ENCODE results near the gene SCAMP4. TPM values are rescaled to one million over a fixed set of nuclear protein-coding genes. Genes with fewer than 3 reads are reported as not detected.

Gene SCAMP4
- total and polyA plus RNA-seq, 2 of the 13 experiments (the other 11 are each of a cell fraction or from before 2014, with no cell fraction given), result 10.7 to 13.7 TPM

DNA sequence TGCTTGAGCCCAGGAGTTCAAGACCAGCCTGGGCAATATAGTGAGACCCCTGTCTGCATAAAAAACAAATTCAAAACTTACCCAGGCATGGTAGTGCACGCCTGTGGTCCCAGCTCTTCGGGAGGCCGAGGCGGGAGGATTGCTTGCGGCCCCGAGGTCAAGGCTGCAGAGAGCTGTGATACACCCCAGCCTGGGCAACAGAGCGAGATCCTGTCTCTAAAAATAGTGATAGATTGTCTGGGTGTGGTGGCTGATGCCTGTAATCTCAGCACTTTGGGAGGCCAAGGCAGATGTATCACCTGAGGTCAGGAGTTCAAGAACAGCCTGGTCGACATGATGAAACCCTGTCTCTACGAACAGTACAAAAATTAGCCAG is 37.9 kb upstream of the SCAMP4 start (continued):
- TF ChIP-seq, protein P1, sequence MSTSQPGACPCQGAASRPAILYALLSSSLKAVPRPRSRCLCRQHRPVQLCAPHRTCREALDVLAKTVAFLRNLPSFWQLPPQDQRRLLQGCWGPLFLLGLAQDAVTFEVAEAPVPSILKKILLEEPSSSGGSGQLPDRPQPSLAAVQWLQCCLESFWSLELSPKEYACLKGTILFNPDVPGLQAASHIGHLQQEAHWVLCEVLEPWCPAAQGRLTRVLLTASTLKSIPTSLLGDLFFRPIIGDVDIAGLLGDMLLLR (CRISPR knock-in tag; IDR thresholded peaks at IDR 0.05), result no peak
- TF ChIP-seq, protein P2, sequence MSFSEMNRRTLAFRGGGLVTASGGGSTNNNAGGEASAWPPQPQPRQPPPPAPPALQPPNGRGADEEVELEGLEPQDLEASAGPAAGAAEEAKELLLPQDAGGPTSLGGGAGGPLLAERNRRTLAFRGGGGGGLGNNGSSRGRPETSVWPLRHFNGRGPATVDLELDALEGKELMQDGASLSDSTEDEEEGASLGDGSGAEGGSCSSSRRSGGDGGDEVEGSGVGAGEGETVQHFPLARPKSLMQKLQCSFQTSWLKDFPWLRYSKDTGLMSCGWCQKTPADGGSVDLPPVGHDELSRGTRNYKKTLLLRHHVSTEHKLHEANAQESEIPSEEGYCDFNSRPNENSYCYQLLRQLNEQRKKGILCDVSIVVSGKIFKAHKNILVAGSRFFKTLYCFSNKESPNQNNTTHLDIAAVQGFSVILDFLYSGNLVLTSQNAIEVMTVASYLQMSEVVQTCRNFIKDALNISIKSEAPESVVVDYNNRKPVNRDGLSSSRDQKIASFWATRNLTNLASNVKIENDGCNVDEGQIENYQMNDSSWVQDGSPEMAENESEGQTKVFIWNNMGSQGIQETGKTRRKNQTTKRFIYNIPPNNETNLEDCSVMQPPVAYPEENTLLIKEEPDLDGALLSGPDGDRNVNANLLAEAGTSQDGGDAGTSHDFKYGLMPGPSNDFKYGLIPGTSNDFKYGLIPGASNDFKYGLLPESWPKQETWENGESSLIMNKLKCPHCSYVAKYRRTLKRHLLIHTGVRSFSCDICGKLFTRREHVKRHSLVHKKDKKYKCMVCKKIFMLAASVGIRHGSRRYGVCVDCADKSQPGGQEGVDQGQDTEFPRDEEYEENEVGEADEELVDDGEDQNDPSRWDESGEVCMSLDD (CRISPR knock-in tag; IDR thresholded peaks at IDR 0.05; ENCODE audit: borderline replicate concordance), result 0 out of 2 replicates have a peak, but pooled peaks have one; percentile 12
- TF ChIP-seq SP140L (CRISPR knock-in tag; IDR thresholded peaks at IDR 0.05; ENCODE audit: borderline replicate concordance) (no peak), NR2C2 (CRISPR knock-in tag; IDR thresholded peaks at IDR 0.05; ENCODE audit: borderline replicate concordance) (peak; percentile 9; the same call in 1 of the 2 replicates), ZNF446 (CRISPR knock-in tag; IDR thresholded peaks at IDR 0.05) (no peak), TBX2 (CRISPR knock-in tag; IDR thresholded peaks at IDR 0.05; ENCODE audit: borderline replicate concordance) (0 out of 2 replicates have a peak, but pooled peaks have one; percentile 11), SP1 (IDR thresholded peaks at IDR 0.05) (no peak), SP1 (CRISPR knock-in tag; IDR thresholded peaks at IDR 0.05) (no peak), HNF4A (CRISPR knock-in tag; IDR thresholded peaks at IDR 0.05) (no peak), NR2F6 (IDR thresholded peaks at IDR 0.05) (0 out of 2 replicates have a peak, but pooled peaks have one; percentile 3), NR2F6 (CRISPR knock-in tag; IDR thresholded peaks at IDR 0.05) (no peak), ZNF251 (CRISPR knock-in tag; IDR thresholded peaks at IDR 0.05) (no peak), ZNF605 (CRISPR knock-in tag; IDR thresholded peaks at IDR 0.05) (no peak), NR2F2 (IDR thresholded peaks at IDR 0.05; ENCODE audit: borderline replicate concordance, low read depth) (no peak), ZNF546 (CRISPR knock-in tag; conservative IDR thresholded peaks at IDR 0.05) (no peak)
- TF ChIP-seq, protein P3, sequence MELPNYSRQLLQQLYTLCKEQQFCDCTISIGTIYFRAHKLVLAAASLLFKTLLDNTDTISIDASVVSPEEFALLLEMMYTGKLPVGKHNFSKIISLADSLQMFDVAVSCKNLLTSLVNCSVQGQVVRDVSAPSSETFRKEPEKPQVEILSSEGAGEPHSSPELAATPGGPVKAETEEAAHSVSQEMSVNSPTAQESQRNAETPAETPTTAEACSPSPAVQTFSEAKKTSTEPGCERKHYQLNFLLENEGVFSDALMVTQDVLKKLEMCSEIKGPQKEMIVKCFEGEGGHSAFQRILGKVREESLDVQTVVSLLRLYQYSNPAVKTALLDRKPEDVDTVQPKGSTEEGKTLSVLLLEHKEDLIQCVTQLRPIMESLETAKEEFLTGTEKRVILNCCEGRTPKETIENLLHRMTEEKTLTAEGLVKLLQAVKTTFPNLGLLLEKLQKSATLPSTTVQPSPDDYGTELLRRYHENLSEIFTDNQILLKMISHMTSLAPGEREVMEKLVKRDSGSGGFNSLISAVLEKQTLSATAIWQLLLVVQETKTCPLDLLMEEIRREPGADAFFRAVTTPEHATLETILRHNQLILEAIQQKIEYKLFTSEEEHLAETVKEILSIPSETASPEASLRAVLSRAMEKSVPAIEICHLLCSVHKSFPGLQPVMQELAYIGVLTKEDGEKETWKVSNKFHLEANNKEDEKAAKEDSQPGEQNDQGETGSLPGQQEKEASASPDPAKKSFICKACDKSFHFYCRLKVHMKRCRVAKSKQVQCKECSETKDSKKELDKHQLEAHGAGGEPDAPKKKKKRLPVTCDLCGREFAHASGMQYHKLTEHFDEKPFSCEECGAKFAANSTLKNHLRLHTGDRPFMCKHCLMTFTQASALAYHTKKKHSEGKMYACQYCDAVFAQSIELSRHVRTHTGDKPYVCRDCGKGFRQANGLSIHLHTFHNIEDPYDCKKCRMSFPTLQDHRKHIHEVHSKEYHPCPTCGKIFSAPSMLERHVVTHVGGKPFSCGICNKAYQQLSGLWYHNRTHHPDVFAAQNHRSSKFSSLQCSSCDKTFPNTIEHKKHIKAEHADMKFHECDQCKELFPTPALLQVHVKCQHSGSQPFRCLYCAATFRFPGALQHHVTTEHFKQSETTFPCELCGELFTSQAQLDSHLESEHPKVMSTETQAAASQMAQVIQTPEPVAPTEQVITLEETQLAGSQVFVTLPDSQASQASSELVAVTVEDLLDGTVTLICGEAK (IDR thresholded peaks at IDR 0.05), result no peak
- TF ChIP-seq, protein P3 (CRISPR knock-in tag; IDR thresholded peaks at IDR 0.05), result no peak
- TF ChIP-seq, protein P4, sequence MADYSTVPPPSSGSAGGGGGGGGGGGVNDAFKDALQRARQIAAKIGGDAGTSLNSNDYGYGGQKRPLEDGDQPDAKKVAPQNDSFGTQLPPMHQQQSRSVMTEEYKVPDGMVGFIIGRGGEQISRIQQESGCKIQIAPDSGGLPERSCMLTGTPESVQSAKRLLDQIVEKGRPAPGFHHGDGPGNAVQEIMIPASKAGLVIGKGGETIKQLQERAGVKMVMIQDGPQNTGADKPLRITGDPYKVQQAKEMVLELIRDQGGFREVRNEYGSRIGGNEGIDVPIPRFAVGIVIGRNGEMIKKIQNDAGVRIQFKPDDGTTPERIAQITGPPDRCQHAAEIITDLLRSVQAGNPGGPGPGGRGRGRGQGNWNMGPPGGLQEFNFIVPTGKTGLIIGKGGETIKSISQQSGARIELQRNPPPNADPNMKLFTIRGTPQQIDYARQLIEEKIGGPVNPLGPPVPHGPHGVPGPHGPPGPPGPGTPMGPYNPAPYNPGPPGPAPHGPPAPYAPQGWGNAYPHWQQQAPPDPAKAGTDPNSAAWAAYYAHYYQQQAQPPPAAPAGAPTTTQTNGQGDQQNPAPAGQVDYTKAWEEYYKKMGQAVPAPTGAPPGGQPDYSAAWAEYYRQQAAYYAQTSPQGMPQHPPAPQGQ (CRISPR knock-in tag; IDR thresholded peaks at IDR 0.05; ENCODE audit: borderline replicate concordance), result no peak

All from HepG2 (cell line).